Measurements from ENCODE around the gene TRMT44.

The TRMT44 gene

GRCh38 chr4:8438743-8439142 is 1.8 kb upstream of the TRMT44 start:
- no peak for DNase-seq

- DNase-seq = no peak
Measured at GRCh38 chr4:8439168-8439567, 1.4 kb upstream of the TRMT44 start.

DNA sequence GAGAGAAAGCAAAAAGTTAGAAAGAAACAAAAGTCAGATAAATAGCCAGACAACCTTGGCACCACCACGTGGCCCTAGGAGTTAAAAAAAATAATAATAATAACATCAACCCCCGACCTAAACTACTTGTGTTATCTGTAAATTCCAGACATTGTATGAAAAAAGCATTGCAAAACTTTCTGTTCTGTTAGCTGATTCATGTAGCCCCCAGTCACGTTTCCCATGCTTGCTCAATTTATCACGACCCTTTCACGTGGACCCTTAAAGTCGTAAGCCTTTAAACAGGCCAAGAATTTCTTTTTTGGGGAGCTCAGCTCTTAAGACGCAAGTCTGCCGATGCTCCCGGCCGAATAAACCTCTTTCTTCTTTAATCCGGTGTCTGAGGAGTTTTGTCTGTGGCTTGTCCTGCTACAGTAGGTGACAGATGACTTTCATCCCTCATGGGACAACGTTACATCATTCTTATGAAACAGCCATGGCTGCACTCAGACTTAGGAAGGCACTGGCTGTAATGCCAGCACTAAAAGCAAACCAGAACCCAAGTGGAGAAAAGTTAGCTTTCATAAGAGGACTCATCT is 574 bp upstream of the TRMT44 start:
- no peak for DNase-seq

GRCh38 chr4:8441499-8442091 is 1.0 kb downstream of the TRMT44 start:
- no peak for DNase-seq

DNA sequence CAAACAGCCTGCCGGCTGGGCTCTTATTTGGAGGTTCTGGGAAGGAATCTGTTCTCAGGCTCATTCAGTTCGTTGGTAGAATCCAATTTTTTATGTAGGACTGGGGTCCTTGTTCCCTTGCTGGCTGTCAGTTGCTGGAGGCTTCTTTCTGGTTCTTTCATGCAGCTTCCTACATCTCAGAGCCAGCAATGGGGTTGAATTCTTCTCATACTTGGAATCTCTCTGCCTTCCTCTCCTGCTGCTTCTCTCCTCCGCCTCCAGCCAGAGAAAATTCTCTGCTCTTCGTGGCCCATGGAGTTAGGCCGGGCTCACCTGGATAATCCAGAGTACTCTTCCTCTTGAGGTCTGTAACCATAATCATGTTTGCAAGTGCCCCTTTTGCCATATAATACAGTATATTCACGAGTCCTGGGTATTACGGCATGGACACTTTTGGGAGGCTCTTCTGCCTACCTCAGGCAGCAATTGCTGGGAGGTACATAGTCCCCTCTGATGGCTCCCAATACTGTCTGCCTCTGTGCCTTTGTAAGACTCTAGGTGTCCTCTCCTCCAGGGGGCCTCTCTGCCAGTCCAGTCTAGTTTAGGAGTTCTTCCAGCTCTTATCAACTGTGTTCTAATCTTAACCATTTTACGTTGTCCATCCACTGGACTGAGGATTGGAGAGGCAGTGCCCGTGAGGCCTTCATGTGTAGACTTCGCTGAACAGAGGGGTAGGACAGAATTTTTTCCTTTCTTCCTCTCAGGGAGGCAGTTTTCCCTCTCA is 2.2 kb downstream of the TRMT44 start:
- no peak for DNase-seq

GRCh38 chr4:8443801-8444200 is 3.2 kb downstream of the TRMT44 start:
- DNase-seq = no peak

GRCh38 chr4:8446122-8446521 is 5.5 kb downstream of the TRMT44 start:
- no peak for DNase-seq

DNA sequence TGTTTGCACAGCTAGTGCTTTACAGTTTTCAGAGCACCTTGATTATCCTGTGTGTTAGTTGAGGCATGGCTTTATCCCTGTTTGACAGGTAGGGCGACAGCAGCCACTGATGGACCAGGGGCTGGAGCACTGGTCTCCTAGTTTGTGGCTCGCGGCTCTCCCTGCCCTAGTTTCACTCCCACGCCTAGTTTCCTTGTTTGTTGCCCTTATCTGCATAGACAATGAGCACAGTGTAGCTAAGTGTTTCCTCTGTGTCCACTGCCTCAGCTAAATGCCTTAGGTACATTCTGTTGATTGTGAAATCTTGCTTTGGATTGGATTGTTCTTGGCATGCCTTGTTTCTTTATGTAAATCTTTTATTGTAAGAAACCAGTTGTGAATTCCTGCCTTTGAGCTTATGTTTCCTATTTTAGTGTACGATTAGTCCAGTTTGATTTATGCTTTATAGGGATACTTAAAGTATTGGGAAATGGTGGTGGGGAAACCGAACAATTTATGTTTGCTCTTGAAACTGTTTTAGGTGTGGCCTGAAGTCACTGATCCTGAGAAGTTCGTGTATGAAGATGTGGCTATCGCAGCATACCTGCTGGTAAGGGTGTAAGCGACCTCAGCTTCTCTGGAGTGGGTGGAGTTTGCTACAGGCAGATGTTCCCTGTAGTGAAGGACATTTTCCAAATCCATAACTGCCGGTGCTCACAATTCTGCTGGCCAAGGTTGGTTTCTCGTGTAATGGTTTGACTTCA is 11.0 kb downstream of the TRMT44 start:
- no peak for DNase-seq

- DNase-seq = no peak
Measured at GRCh38 chr4:8453957-8454356, 13.4 kb downstream of the TRMT44 start.

DNA sequence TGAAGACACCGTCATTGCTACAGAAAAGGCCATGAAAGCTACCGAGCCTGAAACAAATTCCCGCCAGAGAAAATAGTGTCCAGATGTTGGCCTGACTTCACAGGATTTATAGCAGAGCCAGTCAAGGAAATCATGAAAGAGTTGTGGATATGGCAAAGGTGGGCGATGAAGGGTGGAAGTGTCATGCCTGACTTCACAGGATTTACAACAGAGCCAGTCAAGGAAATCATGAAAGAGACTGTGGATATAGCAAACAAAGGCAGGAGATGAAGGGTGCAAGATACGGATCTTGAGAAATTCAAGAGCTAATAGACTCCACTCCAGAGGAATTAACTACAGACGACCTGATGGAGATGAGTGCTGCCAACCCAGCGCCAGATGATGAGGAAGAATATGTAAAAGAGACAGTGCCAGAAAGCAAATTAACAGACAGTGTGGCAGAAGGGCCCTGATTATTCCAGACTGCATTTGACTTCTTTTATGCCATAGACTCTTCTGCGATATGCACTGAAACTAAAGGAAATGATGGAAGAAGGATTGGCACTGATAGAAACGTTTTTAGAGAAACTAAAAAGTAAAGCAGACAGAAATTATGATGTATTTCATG is 17.2 kb downstream of the TRMT44 start:
- DNase-seq = no peak

GRCh38 chr4:8459867-8460445 is 19.4 kb downstream of the TRMT44 start:
- no peak for DNase-seq

- DNase-seq = no peak
Measured at GRCh38 chr4:8461086-8461485, 20.5 kb downstream of the TRMT44 start.

- no peak for DNase-seq
Measured at GRCh38 chr4:8461616-8462015, 21.0 kb downstream of the TRMT44 start.

- DNase-seq = no peak
Measured at GRCh38 chr4:8463811-8464210, 23.2 kb downstream of the TRMT44 start.

DNA sequence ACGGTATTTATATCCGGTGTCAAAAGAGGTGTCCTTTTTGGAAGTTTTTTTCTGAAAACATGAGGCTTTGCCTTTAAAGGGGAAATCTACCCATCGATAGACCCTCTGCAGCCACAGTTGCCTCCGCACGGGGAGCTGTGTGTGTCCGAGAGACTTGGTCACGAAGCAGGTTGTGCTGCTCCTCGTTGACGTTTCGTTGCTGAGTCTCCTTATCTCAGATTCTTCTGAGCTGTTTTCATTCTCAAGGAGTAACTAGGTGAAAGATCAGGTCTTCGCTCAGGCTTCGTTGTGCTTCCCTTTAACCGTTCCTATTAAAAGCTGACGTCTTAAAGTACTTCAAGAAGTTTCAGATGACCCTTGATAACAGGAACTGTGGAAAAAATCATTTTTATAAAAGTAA is 23.8 kb downstream of the TRMT44 start:
- DNase-seq = no peak

GRCh38 chr4:8465615-8466611 is 25.3 kb downstream of the TRMT44 start:
- DNase-seq = no peak

GRCh38 chr4:8467016-8467415 is 26.4 kb downstream of the TRMT44 start:
- DNase-seq = no peak

GRCh38 chr4:8468746-8469535 is 28.4 kb downstream of the TRMT44 start:
- no peak for DNase-seq

GRCh38 chr4:8469550-8469949 is 29.0 kb downstream of the TRMT44 start:
- DNase-seq = no peak

GRCh38 chr4:8470451-8471024 is 30.0 kb downstream of the TRMT44 start:
- no peak for DNase-seq

Measured in NK-92 treated with Interleukin-12 subunit alpha and Interleukin-12 subunit beta, amount 100 ng/mL, for 24 hours (cell line).